H9 (cell line): Measurements from ENCODE around the gene RFT1. TPM values are rescaled to one million over a fixed set of nuclear protein-coding genes. Genes with fewer than 3 reads are reported as not detected.

ENCODE experiments used
- DNase-seq: peaks from one replicate; pipeline ENCODE4 v3.0.0-alpha.2; 2017
- H2AFZ ChIP-seq: one replicate; pipeline ENCODE4 v1.6.1; 2013; ENCODE audit warnings: mild to moderate bottlenecking, low read length, control low read depth, moderate library complexity
- H2AK5ac ChIP-seq: 2 replicates; pipeline ENCODE4 v1.6.1; 2013; ENCODE audit warnings: low read length, control low read depth, mixed read lengths; ENCODE audit not compliant: insufficient read length
- H2BK120ac ChIP-seq: one replicate; pipeline ENCODE4 v1.6.1; 2013; ENCODE audit warnings: low read depth, mild to moderate bottlenecking, low read length, control low read depth, inconsistent platforms; ENCODE audit not compliant: poor library complexity, severe bottlenecking
- H2BK12ac ChIP-seq: 2 replicates; pipeline ENCODE4 v1.6.1; 2013; ENCODE audit warnings: low read length, control low read depth, mixed read lengths, low read depth; ENCODE audit not compliant: insufficient read length
- H2BK15ac ChIP-seq: 2 replicates; pipeline ENCODE4 v1.6.1; 2013; ENCODE audit warnings: low read depth, low read length, control low read depth
- H2BK20ac ChIP-seq: one replicate; pipeline ENCODE4 v1.6.1; 2013; ENCODE audit warnings: low read depth, mild to moderate bottlenecking, low read length, control low read depth, inconsistent platforms; ENCODE audit not compliant: poor library complexity, severe bottlenecking
- H2BK5ac ChIP-seq: 2 replicates; pipeline ENCODE4 v1.6.1; 2013; ENCODE audit warnings: low read length, control low read depth, mixed read lengths; ENCODE audit not compliant: insufficient read length
- H3K14ac ChIP-seq: 2 replicates; pipeline ENCODE4 v1.6.1; 2013; ENCODE audit warnings: low read length, control low read depth; ENCODE audit not compliant: insufficient read depth
- H3K18ac ChIP-seq: 2 replicates; pipeline ENCODE4 v1.6.1; 2013; ENCODE audit warnings: low read depth, mild to moderate bottlenecking, mixed read lengths, low read length, control low read depth; ENCODE audit not compliant: insufficient read length
- H3K23ac ChIP-seq: 2 replicates; pipeline ENCODE4 v1.6.1; 2013; ENCODE audit warnings: low read length, control low read depth, mixed read lengths, low read depth; ENCODE audit not compliant: insufficient read length
- H3K23me2 ChIP-seq: 2 replicates; pipeline ENCODE4 v1.6.1; 2013; ENCODE audit warnings: low read depth, mild to moderate bottlenecking, mixed read lengths, low read length, control low read depth; ENCODE audit not compliant: insufficient read length, poor library complexity, severe bottlenecking
- H3K27ac ChIP-seq: 2 replicates; pipeline ENCODE4 v1.5.1; 2013; ENCODE audit warnings: low read length, control low read depth, mixed read lengths, low read depth; ENCODE audit not compliant: insufficient read length
- H3K27me3 ChIP-seq: 2 replicates; pipeline ENCODE4 v1.6.1; 2013; ENCODE audit warnings: low read length, control low read depth, inconsistent platforms; ENCODE audit not compliant: insufficient read depth
- H3K4ac ChIP-seq: 2 replicates; pipeline ENCODE4 v1.6.1; 2013; ENCODE audit warnings: low read depth, mild to moderate bottlenecking, control low read depth, inconsistent platforms, low read length, moderate library complexity
- H3K4me1 ChIP-seq: 2 replicates; pipeline ENCODE4 v1.6.1; 2013; ENCODE audit warnings: low read length, control low read depth, inconsistent platforms; ENCODE audit not compliant: insufficient read depth
- H3K4me2 ChIP-seq: 2 replicates; pipeline ENCODE4 v1.6.1; 2013; ENCODE audit warnings: low read length, control low read depth, mixed read lengths; ENCODE audit not compliant: insufficient read length, insufficient read depth
- H3K56ac ChIP-seq: 2 replicates; pipeline ENCODE4 v1.6.1; 2013; ENCODE audit warnings: low read depth, mild to moderate bottlenecking, mixed read lengths, low read length, control low read depth; ENCODE audit not compliant: insufficient read length
- H3K79me1 ChIP-seq: 2 replicates; pipeline ENCODE4 v1.6.1; 2013; ENCODE audit warnings: low read depth, mild to moderate bottlenecking, moderate library complexity, low read length, control low read depth, inconsistent platforms; ENCODE audit not compliant: insufficient read depth, poor library complexity, severe bottlenecking
- H3K79me2 ChIP-seq: 2 replicates; pipeline ENCODE4 v1.6.1; 2013; ENCODE audit warnings: low read length, control low read depth, inconsistent platforms; ENCODE audit not compliant: insufficient read depth
- H3K9ac ChIP-seq: 2 replicates; pipeline ENCODE4 v1.6.1; 2013; ENCODE audit warnings: low read length, control low read depth, mixed read lengths; ENCODE audit not compliant: insufficient read length; ENCODE audit errors: extremely low read depth
- H3K9me3 ChIP-seq: one replicate; pipeline ENCODE4 v1.6.1; 2013; ENCODE audit warnings: low read depth, low read length, inconsistent platforms; ENCODE audit not compliant: control insufficient read depth
- H3T11ph ChIP-seq: one replicate; pipeline ENCODE4 v1.6.1; 2013; ENCODE audit warnings: mild to moderate bottlenecking, low read length, control low read depth, inconsistent platforms
- H4K20me1 ChIP-seq: one replicate; pipeline ENCODE4 v1.6.1; 2013; ENCODE audit not compliant: control insufficient read depth, insufficient read length, insufficient read depth
- H4K5ac ChIP-seq: 2 replicates; pipeline ENCODE4 v1.6.1; 2013; ENCODE audit warnings: low read depth, mild to moderate bottlenecking, mixed read lengths, low read length, control low read depth; ENCODE audit not compliant: insufficient read length
- H4K8ac ChIP-seq: replicated peaks from 2 replicates; pipeline ENCODE4 v1.6.1; 2013; ENCODE audit warnings: low read length, control low read depth, mixed read lengths, low read depth; ENCODE audit not compliant: insufficient read length
- H4K91ac ChIP-seq: 2 replicates; pipeline ENCODE4 v1.6.1; 2013; ENCODE audit warnings: low read depth, mild to moderate bottlenecking, moderate library complexity, mixed read lengths, low read length, control low read depth; ENCODE audit not compliant: insufficient read length
- H3K27ac Mint-ChIP-seq, 3 experiments: 2 replicates in 2 of 3; 3 replicates in 1 of 3; pipeline ENCODE4 v1.8.0; 2020 to 2021; ENCODE audit warnings: mixed read lengths in 3 of 3, mild to moderate bottlenecking in 1 of 3, moderate library complexity in 1 of 3
- H3K27me3 Mint-ChIP-seq: 2 replicates; pipeline ENCODE4 v1.8.0; 2021; ENCODE audit warnings: low read depth, mild to moderate bottlenecking, moderate library complexity, mixed read lengths
- H3K36me3 Mint-ChIP-seq, 3 experiments: 2 replicates in 2 of 3; 3 replicates in 1 of 3; pipeline ENCODE4 v1.8.0; 2020 to 2021; ENCODE audit warnings: low read depth in 3 of 3, mixed read lengths in 3 of 3; ENCODE audit not compliant: insufficient read depth in 1 of 3
- H3K4me1 Mint-ChIP-seq, 2 experiments: 2 replicates each; pipeline ENCODE4 v1.8.0; 2020; ENCODE audit warnings: mixed read lengths in 2 of 2
- H3K4me3 Mint-ChIP-seq, 2 experiments: 2 replicates in 1 of 2; 3 replicates in 1 of 2; pipeline ENCODE4 v1.8.0; 2020 to 2021; ENCODE audit warnings: mild to moderate bottlenecking in 2 of 2, mixed read lengths in 2 of 2, moderate library complexity in 1 of 2
- H3K9me3 Mint-ChIP-seq, 2 experiments: 2 replicates in 1 of 2; 3 replicates in 1 of 2; pipeline ENCODE4 v1.8.0; 2020; ENCODE audit warnings: mild to moderate bottlenecking in 2 of 2, mixed read lengths in 2 of 2, moderate library complexity in 1 of 2
- CTCF ChIP-seq: fragments of 200-600 bp; sonication (generic); conservative IDR thresholded peaks from 3 replicates; pipeline ENCODE4 v1.8.0; 2021; ENCODE audit warnings: antibody characterized with exemption, mild to moderate bottlenecking
- WGBS: extraction: QIAGEN DNeasy Blood & Tissue Kit; methylation state at CpG from one replicate; pipeline ENCODE4 v1.1.7; 2013; ENCODE audit warnings: missing lambda C conversion rate, low lambda C conversion rate, mixed read lengths; ENCODE audit not compliant: insufficient read length; ENCODE audit errors: extremely low coverage; 5-methylcytosine and 5-hydroxymethylcytosine counted together
- total RNA-seq: library from RNA; stranded (reverse); gene quantifications from 2 replicates; pipeline ENCODE4 v1.2.1, GENCODE V29; 2021

The RFT1 gene
- total RNA-seq, 1 experiment from 2014 or later, result 24.1 TPM

GRCh38 chr3:53089511-53089910 lies 40.7 kb downstream of the RFT1 start:
- Mint-ChIP-seq H3K4me3 (no peak overlapping the region), H3K27me3 (no peaks in the 10 kb centered on the region), H3K4me1 (peaks cover 0 to 2% of the 10 kb centered on the region in 2 experiments; a peak in 1 of 4 replicates), H3K9me3 (no peaks in the 10 kb centered on the region), H3K36me3 (peaks cover 0 to 14% (median 9%) of the 10 kb centered on the region in 3 experiments; a peak in 6 of 7 replicates), H3K27ac (no peak overlapping the region; a peak in 3 of 7 replicates)
- H3K4me1 ChIP-seq, result no peaks in the 10 kb centered on the region
- DNase-seq, result no peak
- H3K23ac ChIP-seq, result no peak overlapping the region
- no peak overlapping the region for H3K27ac ChIP-seq
- H4K91ac ChIP-seq, result no peak overlapping the region
- no peak overlapping the region for H2BK20ac ChIP-seq
- H3K27me3 ChIP-seq, result no peaks in the 10 kb centered on the region
- H3K9me3 ChIP-seq, result no peaks in the 10 kb centered on the region
- no peak overlapping the region for H2AK5ac ChIP-seq
- H3K9ac ChIP-seq, result no peak overlapping the region
- H3K23me2 ChIP-seq, result no peaks in the 10 kb centered on the region
- no peak overlapping the region for H2BK12ac ChIP-seq
- no peaks in the 10 kb centered on the region for H4K20me1 ChIP-seq
- H3K79me1 ChIP-seq, result no peaks in the 10 kb centered on the region
- H2BK120ac ChIP-seq, result no peak overlapping the region
- H3K79me2 ChIP-seq, result no peaks in the 10 kb centered on the region
- no peak overlapping the region for H2AFZ ChIP-seq
- H3T11ph ChIP-seq, result no peak overlapping the region
- WGBS, result no CpG with 5 or more reads among the region's 6 CpGs
- TF ChIP-seq CTCF, result no peak
- no peak overlapping the region for H2BK5ac ChIP-seq
- H3K14ac ChIP-seq, result no peak overlapping the region; the same call in 1 of the 2 replicates
- no peak overlapping the region for H3K56ac ChIP-seq
- no peak overlapping the region for H3K18ac ChIP-seq
- H3K4ac ChIP-seq, result no peak overlapping the region
- no peak overlapping the region for H4K5ac ChIP-seq
- H4K8ac ChIP-seq, result no peak overlapping the region
- H2BK15ac ChIP-seq, result no peak overlapping the region
- no peak overlapping the region for H3K4me2 ChIP-seq
